HCT116 (cell line): Measurements from ENCODE around the gene SHC1. TPM values are rescaled to one million over a fixed set of nuclear protein-coding genes. Genes with fewer than 3 reads are reported as not detected.

ENCODE experiments used
- ATAC-seq: fragments of 200-7000 bp; cut with Tn5 transposase; 2 replicates; pipeline ENCODE4 v1.9.1; 2020; ENCODE audit warnings: mild to moderate bottlenecking, moderate library complexity
- BruUV-seq: library from RNA; stranded (reverse); fragments of 400-500 nt; replicated peaks from 2 replicates; lab custom pipeline; 2021; lab: Mats Ljungman, UMichigan
- CTCF ChIA-PET: fragments of 300-600 bp; sonication (Branson Sonifier 250); formaldehyde crosslinking; loops from one replicate; lab custom pipeline; 2021; ENCODE audit warnings: antibody characterized with exemption; lab: Charles Lee
- POLR2A ChIA-PET: fragments of 300-600, 350-600 bp; sonication (Branson Sonifier 250); formaldehyde crosslinking; loops from one replicate; lab custom pipeline; 2021; ENCODE audit warnings: antibody characterized with exemption; lab: Charles Lee
- RAD21 ChIA-PET, 2 experiments: fragments of 300-600 bp; sonication (Branson Sonifier 250); formaldehyde crosslinking; loops; one replicate each; lab custom pipeline; 2023; ENCODE audit warnings: low total read pairs in 2 of 2; ENCODE audit not compliant: uncharacterized antibody in 2 of 2, unreplicated experiment in 2 of 2, low non-redundant PET in 1 of 2; lab: Charles Lee
- DNase-seq: peaks from one replicate; pipeline ENCODE4 v3.0.0-alpha.2; 2010; ENCODE audit warnings: low read depth, low spot score
- H2AFZ ChIP-seq: fragments of 200-600 bp; shearing (Covaris generic), sonication (generic); 2 replicates; pipeline ENCODE4 v1.6.1; 2017; ENCODE audit warnings: low read depth, mixed run types, mixed read lengths, antibody characterized with exemption, low read length; ENCODE audit not compliant: poor library complexity, severe bottlenecking
- H3K27ac ChIP-seq: 2 replicates; pipeline ENCODE4 v1.5.1; 2012; ENCODE audit warnings: low read depth, low read length
- H3K27me3 ChIP-seq: fragments of 200-600 bp; sonication (generic); 2 replicates; pipeline ENCODE4 v1.6.1; 2016; ENCODE audit warnings: mixed run types, low read length, mixed read lengths; ENCODE audit not compliant: insufficient read depth
- H3K36me3 ChIP-seq, 2 experiments: fragments of 200-500 bp in 1 of 2; fragments of 200-600 bp in 1 of 2; sonication (Bioruptor generic) in 1 of 2; sonication (generic) in 1 of 2; 2 replicates each; pipeline versions ENCODE4 v1.5.1 to v1.6.1; 2014 to 2016; ENCODE audit warnings: low read length in 2 of 2, inconsistent platforms in 1 of 2, mixed read lengths in 1 of 2, mixed run types in 1 of 2; ENCODE audit not compliant: insufficient read depth in 2 of 2, control insufficient read depth in 1 of 2
- H3K4me1 ChIP-seq, 2 experiments: fragments of 200-600 bp in 1 of 2; sonication (generic) in 1 of 2; 2 replicates each; pipeline versions ENCODE4 v1.5.1 to v1.6.1; 2012 to 2017; ENCODE audit warnings: low read length in 2 of 2, inconsistent platforms in 1 of 2, mild to moderate bottlenecking in 1 of 2, mixed read lengths in 1 of 2, mixed run types in 1 of 2, moderate library complexity in 1 of 2; ENCODE audit not compliant: insufficient read depth in 2 of 2, control insufficient read depth in 1 of 2
- H3K4me2 ChIP-seq: fragments of 200-600 bp; sonication (generic); 2 replicates; pipeline ENCODE4 v1.6.1; 2017; ENCODE audit warnings: mixed run types, low read length, mixed read lengths
- H3K4me3 ChIP-seq, 2 experiments: fragments of 200-600 bp in 1 of 2; sonication (generic) in 1 of 2; replicated peaks in 1 of 2; 2 replicates each; pipeline ENCODE4 v1.5.1; 2011 to 2016; ENCODE audit warnings: low read length in 2 of 2, control low read depth in 1 of 2, low read depth in 1 of 2, mild to moderate bottlenecking in 1 of 2, mixed read lengths in 1 of 2, mixed run types in 1 of 2
- H3K79me2 ChIP-seq: fragments of 200-600 bp; sonication (generic); 2 replicates; pipeline ENCODE4 v1.6.1; 2017; ENCODE audit warnings: mild to moderate bottlenecking, mixed run types, low read length, moderate library complexity, mixed read lengths; ENCODE audit not compliant: insufficient read depth
- H3K9ac ChIP-seq: fragments of 200-600 bp; sonication (generic); 2 replicates; pipeline ENCODE4 v1.6.1; 2016; ENCODE audit warnings: low read length, mixed read lengths
- H3K9me2 ChIP-seq: fragments of 200-600 bp; sonication (generic), shearing (Covaris generic); 2 replicates; pipeline ENCODE4 v1.6.1; 2017; ENCODE audit warnings: mixed run types, mild to moderate bottlenecking, moderate library complexity; ENCODE audit not compliant: insufficient read depth
- H3K9me3 ChIP-seq, 2 experiments: fragments of 200-500 bp in 1 of 2; fragments of 200-600 bp in 1 of 2; sonication (Bioruptor generic) in 1 of 2; sonication (generic) in 1 of 2; 2 replicates each; pipeline ENCODE4 v1.6.1; 2014 to 2017; ENCODE audit warnings: low read length in 2 of 2, mixed read lengths in 2 of 2, inconsistent platforms in 1 of 2, low read depth in 1 of 2, mild to moderate bottlenecking in 1 of 2, mixed run types in 1 of 2, moderate library complexity in 1 of 2; ENCODE audit not compliant: control insufficient read depth in 1 of 2, insufficient read depth in 1 of 2
- H4K20me1 ChIP-seq: fragments of 200-600 bp; sonication (generic), shearing (Covaris generic); 2 replicates; pipeline ENCODE4 v1.6.1; 2017; ENCODE audit warnings: mixed run types, mild to moderate bottlenecking, moderate library complexity; ENCODE audit not compliant: insufficient read depth
- ELF1 ChIP-seq: IDR thresholded peaks from 2 replicates; pipeline ENCODE4 v1.6.1; 2012; ENCODE audit warnings: low read depth, borderline replicate concordance
- EZH2 ChIP-seq: fragments of 200-600 bp; sonication (generic); IDR thresholded peaks from 2 replicates; pipeline ENCODE4 v1.6.1; 2017; ENCODE audit warnings: antibody characterized with exemption, mixed run types
- EZH2phosphoT487 ChIP-seq: fragments of 200-600 bp; IDR thresholded peaks from 2 replicates; pipeline ENCODE4 v1.6.1; 2018; ENCODE audit warnings: antibody characterized with exemption, borderline replicate concordance
- FOSL1 ChIP-seq: IDR thresholded peaks from 2 replicates; pipeline ENCODE4 v1.6.1; 2012; ENCODE audit warnings: low read depth
- POLR2A ChIP-seq: IDR thresholded peaks from 2 replicates; pipeline ENCODE4 v1.7.0; 2011; ENCODE audit warnings: borderline replicate concordance; ENCODE audit not compliant: insufficient read depth, insufficient read length; ENCODE audit errors: extremely low read depth
- POLR2AphosphoS5 ChIP-seq: IDR thresholded peaks from 2 replicates; pipeline ENCODE4 v1.6.1; 2011; ENCODE audit warnings: mild to moderate bottlenecking, low read depth, low read length, moderate library complexity
- SIN3A ChIP-seq: IDR thresholded peaks from 2 replicates; pipeline ENCODE4 v1.6.1; 2012; ENCODE audit warnings: low read depth
- SP1 ChIP-seq: IDR thresholded peaks from 2 replicates; pipeline ENCODE4 v1.6.1; 2012; ENCODE audit warnings: low read depth
- SRF ChIP-seq: IDR thresholded peaks from 2 replicates; pipeline ENCODE4 v1.6.1; 2012; ENCODE audit warnings: low read depth
- TCF7L2 ChIP-seq: IDR thresholded peaks from 2 replicates; pipeline ENCODE4 v1.7.0; 2011; ENCODE audit warnings: borderline replicate concordance, inconsistent platforms; ENCODE audit not compliant: insufficient read depth, insufficient read length; ENCODE audit errors: extremely low read depth
- YY1 ChIP-seq: IDR thresholded peaks from 2 replicates; pipeline ENCODE4 v1.6.1; 2011; ENCODE audit warnings: low read length, low read depth, moderate library complexity, mild to moderate bottlenecking; ENCODE audit not compliant: insufficient replicate concordance; ENCODE audit errors: extremely low read depth
- ZFX ChIP-seq: fragments of 450-650 bp; IDR thresholded peaks from 2 replicates; pipeline ENCODE4 v1.6.1; 2017
- intact Hi-C: fragments of 100-400 bp; cut with micrococcal nuclease; formaldehyde crosslinking; loops from 2 replicates; pipeline ENCODE4 v1.10.0; 2022
- total RNA-seq: library from RNA; stranded (reverse); gene quantifications from one replicate; pipeline ENCODE4 v1.2.1, GENCODE V29; 2021; ENCODE audit not compliant: unreplicated experiment
- TF ChIP-seq, protein P1 (sequence below), 3 experiments: fragments of 200-600 bp in 1 of 3; sonication (generic) in 1 of 3; IDR thresholded peaks in 2 of 3; conservative IDR thresholded peaks in 1 of 3; 2 replicates each; pipeline ENCODE4 v1.5.1; 2012 to 2017; ENCODE audit warnings: low read depth in 2 of 3, low read length in 2 of 3, antibody characterized with exemption in 1 of 3, borderline replicate concordance in 1 of 3, control low read depth in 1 of 3, mild to moderate bottlenecking in 1 of 3, mixed read lengths in 1 of 3, mixed run types in 1 of 3, moderate library complexity in 1 of 3; ENCODE audit not compliant: insufficient read depth in 1 of 3
- TF ChIP-seq, protein P2 (sequence below): IDR thresholded peaks from 2 replicates; pipeline ENCODE4 v1.6.1; 2012
- TF ChIP-seq, protein P3 (sequence below): IDR thresholded peaks from 2 replicates; pipeline ENCODE4 v1.6.1; 2011; ENCODE audit warnings: mild to moderate bottlenecking, low read length, moderate library complexity; ENCODE audit not compliant: insufficient replicate concordance; ENCODE audit errors: extremely low read depth

Gene SHC1
- total RNA-seq, 1 experiment from 2014 or later, result 148 TPM

DNA sequence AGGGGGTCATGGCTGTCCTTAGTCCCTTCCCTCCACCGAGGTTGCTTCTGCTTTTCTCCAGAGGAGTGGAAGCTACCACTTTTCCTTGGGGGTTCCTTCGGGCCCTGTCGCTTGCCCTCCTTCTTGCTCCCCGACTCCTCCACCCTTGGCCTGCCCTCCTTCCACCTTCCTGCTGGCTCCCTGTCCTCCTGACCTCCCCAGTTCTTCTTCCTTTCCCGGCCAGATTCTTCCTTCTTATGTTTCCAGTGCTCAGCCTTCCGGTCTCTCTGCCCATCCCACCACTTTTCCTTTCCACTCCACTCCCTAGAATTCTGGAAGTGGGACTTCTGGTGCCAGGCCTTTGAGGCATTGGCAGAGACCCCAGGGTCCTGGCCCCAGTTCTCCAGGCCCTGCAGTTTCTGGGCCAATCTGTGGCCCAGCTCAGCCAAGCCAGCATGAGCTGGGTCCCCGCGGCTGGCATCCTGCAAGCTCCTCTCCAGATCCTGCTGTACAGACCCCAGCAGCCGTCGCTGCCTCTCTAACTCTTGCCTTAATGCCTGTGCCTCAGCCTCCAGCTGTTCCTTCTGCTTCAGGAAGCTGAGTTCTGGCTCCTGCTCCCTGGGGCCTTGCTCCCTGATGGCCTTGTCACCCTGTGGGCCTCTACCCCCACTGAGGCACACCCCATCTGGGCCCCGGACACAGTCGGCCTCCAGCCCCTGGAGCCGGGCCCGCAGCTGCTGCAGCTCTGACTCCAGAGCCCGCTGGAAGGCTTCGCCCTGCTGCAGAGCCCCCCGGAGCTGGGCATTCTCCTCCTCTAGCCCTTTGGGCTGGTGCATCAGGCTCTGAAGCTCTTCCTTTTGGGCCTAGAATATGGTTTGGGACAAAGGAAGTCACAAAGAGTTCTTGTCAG lies 24.3 kb downstream of the SHC1 start (continued):
- TF ChIP-seq SP1 (no peak), EZH2phosphoT487 (no peak), TCF7L2 (no peak), SRF (no peak), FOSL1 (no peak), YY1 (no peak)

DNA sequence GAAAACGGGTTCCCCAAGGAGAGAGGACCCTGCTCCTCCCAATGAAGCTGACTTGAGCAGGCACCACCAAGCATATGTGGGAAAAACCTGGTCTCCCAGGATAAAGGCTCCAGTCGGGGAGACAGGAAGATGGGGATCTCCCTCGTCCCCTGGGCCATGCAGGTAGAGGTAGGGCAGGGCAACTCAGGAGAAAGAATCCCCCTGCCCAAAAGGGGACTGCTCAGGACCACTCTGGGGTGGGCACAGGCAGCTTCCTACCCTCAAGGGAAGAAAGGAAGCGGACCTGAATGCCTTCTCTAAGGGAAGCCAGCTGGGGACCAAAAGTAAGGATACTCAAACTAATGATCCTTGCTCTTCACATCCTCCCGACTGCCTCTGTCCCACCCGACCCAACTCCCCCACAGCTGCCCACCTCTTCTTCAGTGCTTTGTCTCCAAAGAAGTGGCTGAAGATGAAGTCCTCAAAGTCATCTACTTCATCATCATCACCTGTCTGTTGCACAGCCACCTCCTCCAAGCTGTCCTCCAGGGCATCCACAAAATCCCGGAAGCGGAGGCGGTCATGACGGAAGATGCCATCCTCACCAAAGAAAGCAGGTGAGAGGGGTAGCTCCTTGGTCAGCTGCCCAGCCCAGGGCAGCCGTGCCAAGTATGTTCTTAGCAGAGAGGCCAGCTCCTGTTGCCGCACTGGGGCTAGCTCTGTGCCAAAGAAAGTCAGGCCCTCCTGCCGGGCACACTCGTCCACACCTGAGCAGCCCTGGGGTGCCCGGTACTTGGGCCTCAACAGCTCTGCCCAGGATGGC lies 25.2 kb downstream of the SHC1 start:
- Histone ChIP-seq H3K9ac (no peak overlapping the region), H3K4me2 (no peak overlapping the region), H2AFZ (no peak overlapping the region), H3K4me1 (peaks cover 0 to 3% of the 10 kb centered on the region in 2 experiments; a peak in 1 of 4 replicates), H3K79me2 (no peaks in the 10 kb centered on the region), H3K27me3 (no peaks in the 10 kb centered on the region), H3K36me3 (no peaks in the 10 kb centered on the region), H3K9me2 (no peaks in the 10 kb centered on the region), H3K27ac (no peak overlapping the region), H4K20me1 (no peaks in the 10 kb centered on the region), H3K9me3 (no peaks in the 10 kb centered on the region), H3K4me3 (no peak overlapping the region)
- CTCF ChIA-PET, result no interaction called here
- no peak for TF ChIP-seq ELF1
- TF ChIP-seq SP1, result no peak
- TF ChIP-seq, protein P1, sequence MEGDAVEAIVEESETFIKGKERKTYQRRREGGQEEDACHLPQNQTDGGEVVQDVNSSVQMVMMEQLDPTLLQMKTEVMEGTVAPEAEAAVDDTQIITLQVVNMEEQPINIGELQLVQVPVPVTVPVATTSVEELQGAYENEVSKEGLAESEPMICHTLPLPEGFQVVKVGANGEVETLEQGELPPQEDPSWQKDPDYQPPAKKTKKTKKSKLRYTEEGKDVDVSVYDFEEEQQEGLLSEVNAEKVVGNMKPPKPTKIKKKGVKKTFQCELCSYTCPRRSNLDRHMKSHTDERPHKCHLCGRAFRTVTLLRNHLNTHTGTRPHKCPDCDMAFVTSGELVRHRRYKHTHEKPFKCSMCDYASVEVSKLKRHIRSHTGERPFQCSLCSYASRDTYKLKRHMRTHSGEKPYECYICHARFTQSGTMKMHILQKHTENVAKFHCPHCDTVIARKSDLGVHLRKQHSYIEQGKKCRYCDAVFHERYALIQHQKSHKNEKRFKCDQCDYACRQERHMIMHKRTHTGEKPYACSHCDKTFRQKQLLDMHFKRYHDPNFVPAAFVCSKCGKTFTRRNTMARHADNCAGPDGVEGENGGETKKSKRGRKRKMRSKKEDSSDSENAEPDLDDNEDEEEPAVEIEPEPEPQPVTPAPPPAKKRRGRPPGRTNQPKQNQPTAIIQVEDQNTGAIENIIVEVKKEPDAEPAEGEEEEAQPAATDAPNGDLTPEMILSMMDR (IDR thresholded peaks at IDR 0.05 in 2 of 3, conservative IDR thresholded peaks at IDR 0.05 in 1 of 3; ENCODE audit: borderline replicate concordance in 1 of 3, insufficient read depth in 1 of 3, low read depth in 2 of 3, low read length in 2 of 3), result no peak
- no peak for TF ChIP-seq FOSL1
- TF ChIP-seq, protein P2, sequence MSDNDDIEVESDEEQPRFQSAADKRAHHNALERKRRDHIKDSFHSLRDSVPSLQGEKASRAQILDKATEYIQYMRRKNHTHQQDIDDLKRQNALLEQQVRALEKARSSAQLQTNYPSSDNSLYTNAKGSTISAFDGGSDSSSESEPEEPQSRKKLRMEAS, result no peak
- TF ChIP-seq ZFX, result no peak
- TF ChIP-seq SIN3A, result no peak
- no peak for TF ChIP-seq POLR2AphosphoS5
- no peak for TF ChIP-seq POLR2A
- TF ChIP-seq, protein P3, sequence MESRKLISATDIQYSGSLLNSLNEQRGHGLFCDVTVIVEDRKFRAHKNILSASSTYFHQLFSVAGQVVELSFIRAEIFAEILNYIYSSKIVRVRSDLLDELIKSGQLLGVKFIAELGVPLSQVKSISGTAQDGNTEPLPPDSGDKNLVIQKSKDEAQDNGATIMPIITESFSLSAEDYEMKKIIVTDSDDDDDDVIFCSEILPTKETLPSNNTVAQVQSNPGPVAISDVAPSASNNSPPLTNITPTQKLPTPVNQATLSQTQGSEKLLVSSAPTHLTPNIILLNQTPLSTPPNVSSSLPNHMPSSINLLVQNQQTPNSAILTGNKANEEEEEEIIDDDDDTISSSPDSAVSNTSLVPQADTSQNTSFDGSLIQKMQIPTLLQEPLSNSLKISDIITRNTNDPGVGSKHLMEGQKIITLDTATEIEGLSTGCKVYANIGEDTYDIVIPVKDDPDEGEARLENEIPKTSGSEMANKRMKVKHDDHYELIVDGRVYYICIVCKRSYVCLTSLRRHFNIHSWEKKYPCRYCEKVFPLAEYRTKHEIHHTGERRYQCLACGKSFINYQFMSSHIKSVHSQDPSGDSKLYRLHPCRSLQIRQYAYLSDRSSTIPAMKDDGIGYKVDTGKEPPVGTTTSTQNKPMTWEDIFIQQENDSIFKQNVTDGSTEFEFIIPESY, result no peak
- TF ChIP-seq EZH2, result no peak
- no peak for ATAC-seq
- RAD21 ChIA-PET, result interaction anchor here in 1 of 2 experiments (0.5 kb wide), 1 partner anchor 15 kb away, joined by 5 read pairs; no protein-coding TSS in a partner anchor
- intact Hi-C loops, result no loop called here
- BruUV-seq, result TSS peak; percentile 55
- POLR2A ChIA-PET, result no interaction called here
- DNase-seq, result no peak
